DOHH2 (cell line): ENCODE data around the gene TNPO2.
A peak's percentile ranks its signal among the peaks of the same experiment; 100 is the strongest.

Experiments used
- H3F3A ChIP-seq: fragments of 200-600 bp; sonication (generic), shearing (Covaris generic); 2 replicates; pipeline ENCODE4 v1.6.0; 2016; ENCODE audit warnings: antibody characterized with exemption, mild to moderate bottlenecking; ENCODE audit not compliant: control insufficient read depth, insufficient read depth
- H3K27ac ChIP-seq: fragments of 200-600 bp; sonication (generic); 2 replicates; pipeline ENCODE4 v1.5.1; 2014; ENCODE audit warnings: low read depth, mild to moderate bottlenecking, low read length, moderate library complexity
- H3K27me3 ChIP-seq: fragments of 200-600 bp; sonication (generic); 2 replicates; pipeline ENCODE4 v1.6.1; 2014; ENCODE audit warnings: mild to moderate bottlenecking, low read length, mixed read lengths; ENCODE audit not compliant: control insufficient read depth
- H3K36me3 ChIP-seq: fragments of 200-600 bp; sonication (generic); 2 replicates; pipeline ENCODE4 v1.6.1; 2014; ENCODE audit warnings: mild to moderate bottlenecking, low read length, moderate library complexity, mixed read lengths; ENCODE audit not compliant: control insufficient read depth
- H3K4me1 ChIP-seq: fragments of 200-600 bp; sonication (generic); 2 replicates; pipeline ENCODE4 v1.6.1; 2014; ENCODE audit warnings: mild to moderate bottlenecking, low read length, mixed read lengths; ENCODE audit not compliant: control insufficient read depth
- H3K4me2 ChIP-seq: fragments of 200-600 bp; sonication (generic); 2 replicates; pipeline ENCODE4 v1.6.0; 2014; ENCODE audit warnings: mild to moderate bottlenecking, low read length, moderate library complexity
- H3K4me3 ChIP-seq: fragments of 200-600 bp; sonication (generic); 2 replicates; pipeline ENCODE4 v1.5.1; 2014; ENCODE audit warnings: mild to moderate bottlenecking, low read length, mixed read lengths
- H3K79me2 ChIP-seq: fragments of 200-600 bp; sonication (generic); 2 replicates; pipeline ENCODE4 v1.6.1; 2014; ENCODE audit warnings: mild to moderate bottlenecking, low read length, mixed read lengths; ENCODE audit not compliant: control insufficient read depth
- H3K9me2 ChIP-seq: fragments of 200-600 bp; sonication (generic); replicated peaks from 2 replicates; pipeline ENCODE4 v1.6.1; 2014; ENCODE audit warnings: mild to moderate bottlenecking, low read length, mixed read lengths; ENCODE audit not compliant: control insufficient read depth
- H3K9me3 ChIP-seq: fragments of 200-600 bp; sonication (generic); 2 replicates; pipeline ENCODE4 v1.6.1; 2014; ENCODE audit warnings: antibody characterized with exemption, low read length, mixed read lengths; ENCODE audit not compliant: control insufficient read depth, insufficient read depth
- H4K20me1 ChIP-seq: fragments of 200-600 bp; sonication (generic); 2 replicates; pipeline ENCODE4 v1.6.0; 2014; ENCODE audit warnings: low read depth, mild to moderate bottlenecking, antibody characterized with exemption, low read length, moderate library complexity; ENCODE audit not compliant: control insufficient read depth, insufficient read depth
- EZH2phosphoT487 ChIP-seq: fragments of 200-600 bp; sonication (generic); IDR thresholded peaks from 2 replicates; pipeline ENCODE4 v1.6.1; 2017; ENCODE audit warnings: borderline replicate concordance, mild to moderate bottlenecking, antibody characterized with exemption, low read length, moderate library complexity, mixed read lengths
- TF ChIP-seq, protein P1 (sequence below): fragments of 200-600 bp; sonication (generic); IDR thresholded peaks from one replicate; pipeline ENCODE4 v1.5.1; 2014; ENCODE audit warnings: antibody characterized with exemption, mild to moderate bottlenecking, low read depth, low read length; ENCODE audit not compliant: poor library complexity, severe bottlenecking

TNPO2 gene

DNA sequence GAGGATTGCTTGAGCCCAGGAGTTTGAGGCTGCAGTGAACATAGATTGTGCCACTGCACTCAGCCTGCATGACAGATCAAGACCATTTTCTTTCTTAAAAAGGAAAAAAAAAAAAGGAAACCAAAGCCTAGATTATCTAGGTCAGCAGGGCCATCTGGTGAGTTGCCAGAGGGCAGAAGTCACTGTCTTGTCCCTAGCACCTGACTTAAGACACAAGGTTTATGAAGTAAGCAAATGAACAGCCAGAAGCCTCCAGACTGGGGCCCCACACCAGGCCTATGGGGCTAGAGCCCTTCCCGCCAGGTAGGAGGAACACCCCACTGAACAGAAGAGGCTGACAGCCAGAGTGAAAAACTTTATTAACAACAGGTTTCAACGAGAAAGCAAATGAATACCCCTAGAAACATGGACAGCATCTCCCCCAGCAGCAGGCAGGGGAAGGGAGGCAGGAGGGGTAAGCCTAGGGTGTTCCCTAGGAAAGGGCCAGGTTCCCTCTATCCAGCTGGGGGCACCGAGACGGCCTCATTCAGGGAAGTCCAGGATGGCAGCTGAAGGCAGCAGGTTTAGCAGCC, 55.9 kb downstream of the TNPO2 start:
- Histone ChIP-seq H3K9me3 (no peaks in the 10 kb centered on the region), H3K9me2 (no peaks in the 10 kb centered on the region), H3K4me3 (peak overlapping the region; percentile 89), H3K4me2 (peak overlapping the region; percentile 92), H3K36me3 (peaks cover 37% of the 10 kb centered on the region), H3F3A (0 out of 2 replicates have a peak, but pooled peaks cover 3% of the 10 kb centered on the region), H3K4me1 (peaks cover 46% of the 10 kb centered on the region), H4K20me1 (no peaks in the 10 kb centered on the region), H3K79me2 (peaks cover 63% of the 10 kb centered on the region), H3K27me3 (no peaks in the 10 kb centered on the region), H3K27ac (no peak overlapping the region)
- no peak for TF ChIP-seq EZH2phosphoT487
- TF ChIP-seq, protein P1, sequence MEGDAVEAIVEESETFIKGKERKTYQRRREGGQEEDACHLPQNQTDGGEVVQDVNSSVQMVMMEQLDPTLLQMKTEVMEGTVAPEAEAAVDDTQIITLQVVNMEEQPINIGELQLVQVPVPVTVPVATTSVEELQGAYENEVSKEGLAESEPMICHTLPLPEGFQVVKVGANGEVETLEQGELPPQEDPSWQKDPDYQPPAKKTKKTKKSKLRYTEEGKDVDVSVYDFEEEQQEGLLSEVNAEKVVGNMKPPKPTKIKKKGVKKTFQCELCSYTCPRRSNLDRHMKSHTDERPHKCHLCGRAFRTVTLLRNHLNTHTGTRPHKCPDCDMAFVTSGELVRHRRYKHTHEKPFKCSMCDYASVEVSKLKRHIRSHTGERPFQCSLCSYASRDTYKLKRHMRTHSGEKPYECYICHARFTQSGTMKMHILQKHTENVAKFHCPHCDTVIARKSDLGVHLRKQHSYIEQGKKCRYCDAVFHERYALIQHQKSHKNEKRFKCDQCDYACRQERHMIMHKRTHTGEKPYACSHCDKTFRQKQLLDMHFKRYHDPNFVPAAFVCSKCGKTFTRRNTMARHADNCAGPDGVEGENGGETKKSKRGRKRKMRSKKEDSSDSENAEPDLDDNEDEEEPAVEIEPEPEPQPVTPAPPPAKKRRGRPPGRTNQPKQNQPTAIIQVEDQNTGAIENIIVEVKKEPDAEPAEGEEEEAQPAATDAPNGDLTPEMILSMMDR: no peak

DNA sequence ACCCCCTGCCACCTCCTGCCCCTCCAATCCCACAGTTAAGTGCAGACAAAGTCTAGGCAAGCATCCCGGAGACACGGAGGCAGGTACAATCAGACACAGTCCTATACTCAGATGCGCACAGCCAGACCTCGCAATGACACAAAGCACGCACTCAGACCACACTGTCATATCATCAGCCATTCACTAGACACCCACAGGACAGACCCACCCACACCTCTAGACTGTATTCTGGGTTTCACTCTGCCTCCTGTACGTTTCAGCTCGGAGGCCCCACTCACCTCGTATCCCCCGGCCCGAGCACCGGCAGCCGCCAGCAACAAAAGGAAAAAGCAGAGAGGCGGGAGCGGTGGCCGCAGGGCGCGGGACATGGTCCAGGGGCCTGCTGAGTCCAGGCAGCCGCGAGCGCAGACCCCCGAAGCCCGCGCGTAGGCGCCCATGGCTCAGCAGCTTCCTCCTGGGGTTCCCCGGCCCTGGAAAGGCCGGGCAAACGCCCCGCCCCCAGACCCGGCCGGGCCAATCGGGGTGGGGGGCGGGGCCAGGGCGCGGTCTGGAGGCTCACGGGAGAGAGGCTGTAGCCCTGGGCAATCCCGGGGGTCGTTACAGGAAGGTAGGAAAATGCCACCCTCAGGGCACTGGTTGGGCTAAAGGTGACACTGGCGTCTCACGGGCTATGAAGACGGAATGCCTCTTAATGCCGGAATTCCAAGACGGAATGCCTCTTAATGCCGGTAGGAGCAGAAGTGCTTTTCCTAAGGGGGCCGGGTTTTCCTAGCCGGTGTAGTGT, 57.3 kb downstream of the TNPO2 start, which contains the start of the genes MAN2B1 and WDR83:
MAN2B1 (minus strand) TSS at position 478 of the 784 bp plus-strand sequence; CDS start at position 437, 41 bp downstream.
WDR83 (plus strand) TSS at position 543 of the 784 bp plus-strand sequence. CDS start 2,984 bp downstream, outside the sequence.
- Histone ChIP-seq H3F3A (0 out of 2 replicates have a peak, but pooled peaks cover 3% of the 10 kb centered on the region), H3K4me2 (peak within 1 kb of the TSS; percentile 92), H4K20me1 (no peaks in the 10 kb centered on the region), H3K79me2 (peaks cover 60% of the 10 kb centered on the region), H3K4me1 (peaks cover 46% of the 10 kb centered on the region), H3K9me2 (no peaks in the 10 kb centered on the region), H3K27me3 (no peaks in the 10 kb centered on the region), H3K36me3 (peaks cover 31% of the 10 kb centered on the region), H3K4me3 (peak within 1 kb of the TSS; percentile 98), H3K27ac (peak within 1 kb of the TSS; percentile 41), H3K9me3 (no peaks in the 10 kb centered on the region)
- TF ChIP-seq, protein P1: no peak
- no peak for TF ChIP-seq EZH2phosphoT487

DNA sequence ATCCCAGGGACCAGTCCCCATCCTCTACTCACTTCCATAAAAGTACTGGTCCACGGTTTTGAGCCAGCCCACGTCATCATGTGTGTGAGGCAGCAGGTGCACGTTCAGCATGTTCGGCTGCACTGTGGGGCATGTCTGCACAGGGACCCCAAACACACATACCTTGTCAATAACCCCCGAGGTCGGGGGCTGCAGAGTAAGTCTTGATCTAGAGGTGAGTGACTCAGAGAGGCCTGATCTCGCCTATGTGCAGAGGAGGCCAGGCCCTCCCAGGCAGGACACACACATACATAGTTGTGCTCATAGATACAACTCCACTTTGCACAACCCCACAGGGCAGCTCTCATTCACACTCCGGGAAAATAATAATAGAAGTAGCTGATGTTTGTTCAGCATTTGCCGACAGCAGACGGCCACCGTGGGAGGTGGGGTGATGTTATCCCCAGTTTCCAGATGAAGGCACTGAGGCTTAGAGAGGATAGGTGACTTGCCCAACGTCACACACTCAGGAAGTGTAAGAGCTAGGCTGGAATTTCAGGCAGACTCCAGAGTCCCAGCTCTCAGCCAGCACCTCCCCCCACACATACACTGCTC, 58.0 kb downstream of the TNPO2 start:
- no peaks in the 10 kb centered on the region for H4K20me1 ChIP-seq
- no peaks in the 10 kb centered on the region for H3K9me2 ChIP-seq
- peak overlapping the region; percentile 41 for H3K27ac ChIP-seq
- no peaks in the 10 kb centered on the region for H3K9me3 ChIP-seq
- H3K4me3 ChIP-seq: peak overlapping the region; percentile 98
- H3K79me2 ChIP-seq: peaks cover 58% of the 10 kb centered on the region
- TF ChIP-seq EZH2phosphoT487: no peak
- TF ChIP-seq, protein P1: no peak
- no peaks in the 10 kb centered on the region for H3K27me3 ChIP-seq
- 0 out of 2 replicates have a peak, but pooled peaks cover 3% of the 10 kb centered on the region for H3F3A ChIP-seq
- H3K36me3 ChIP-seq: peaks cover 38% of the 10 kb centered on the region
- peak overlapping the region; percentile 92 for H3K4me2 ChIP-seq
- peaks cover 45% of the 10 kb centered on the region for H3K4me1 ChIP-seq
